ENCODE measurements around the gene UBXN6. TPM values are rescaled to one million over a fixed set of nuclear protein-coding genes. Genes with fewer than 3 reads are reported as not detected.

The UBXN6 gene
- total RNA-seq, 2 donors from 2014 or later: 31.2 to 36.9 TPM

DNA sequence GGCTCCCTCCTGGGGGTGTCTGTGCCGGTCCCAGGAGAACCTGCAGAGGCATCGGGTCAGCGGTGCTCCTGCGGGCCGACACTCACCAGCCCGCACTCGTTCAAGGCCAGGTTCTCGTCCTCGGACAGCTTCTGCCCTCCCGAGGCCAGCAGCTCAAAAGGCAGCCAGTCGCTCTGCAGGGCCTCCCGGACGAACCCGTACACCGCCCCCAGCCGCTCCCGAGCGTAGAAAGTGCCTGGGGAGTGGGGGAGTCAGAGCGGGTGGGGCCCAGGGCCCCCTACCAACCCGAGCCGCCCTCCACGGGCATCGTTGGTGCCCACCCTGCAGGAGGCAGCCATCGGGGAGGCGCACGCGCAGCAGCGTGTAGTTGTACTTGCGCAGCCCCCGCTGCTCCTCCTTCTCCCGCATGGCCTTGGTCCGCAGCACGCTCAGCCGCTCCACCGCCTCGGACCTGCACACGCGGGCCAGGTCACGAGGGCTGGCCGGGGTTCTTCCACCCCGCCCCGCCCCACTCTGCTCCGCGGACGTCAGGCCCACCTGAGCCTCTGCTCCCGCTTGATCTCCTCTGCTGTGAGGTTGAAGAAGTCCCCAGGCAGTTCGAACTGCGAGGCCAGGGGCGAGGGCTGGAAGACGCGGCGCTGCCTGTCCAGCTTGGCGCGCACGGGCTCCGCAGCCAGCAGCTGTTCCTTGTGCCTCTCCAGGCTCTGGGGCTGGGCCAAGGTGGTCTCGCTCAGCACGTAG, 11.5 kb downstream of the UBXN6 start:
- Histone ChIP-seq H3K9me3 (ENCODE audit: control insufficient read depth, low read length) (no peaks in the 10 kb centered on the region), H3K4me3 (ENCODE audit: low read length) (no peak overlapping the region), H3K27ac (ENCODE audit: low read depth, low read length) (peak overlapping the region; percentile 68), H3K9ac (ENCODE audit: extremely low read depth, low read length, poor library complexity, severe bottlenecking) (no peak overlapping the region), H3K4me1 (ENCODE audit: control insufficient read depth, insufficient read depth, low read length) (no peaks in the 10 kb centered on the region), H3K36me3 (ENCODE audit: control insufficient read depth, insufficient read depth, low read length) (peaks cover 16% of the 10 kb centered on the region), H3K27me3 (ENCODE audit: control insufficient read depth, insufficient read depth, low read length, poor library complexity, severe bottlenecking) (no peaks in the 10 kb centered on the region)
- no peaks in the 10 kb centered on the region for H3K4me1 Mint-ChIP-seq
- DNase-seq: peak; percentile 59
- no peaks in the 10 kb centered on the region for H3K9me3 Mint-ChIP-seq
- H3K36me3 Mint-ChIP-seq (ENCODE audit: low read depth): peaks cover 33% of the 10 kb centered on the region
- WGBS, 2 experiments (ENCODE audit: insufficient coverage in 1 of 2, insufficient read length in 1 of 2): 96% methylated on average over 40 to 58 of the region's 58 CpGs
- TF ChIP-seq, protein P1, sequence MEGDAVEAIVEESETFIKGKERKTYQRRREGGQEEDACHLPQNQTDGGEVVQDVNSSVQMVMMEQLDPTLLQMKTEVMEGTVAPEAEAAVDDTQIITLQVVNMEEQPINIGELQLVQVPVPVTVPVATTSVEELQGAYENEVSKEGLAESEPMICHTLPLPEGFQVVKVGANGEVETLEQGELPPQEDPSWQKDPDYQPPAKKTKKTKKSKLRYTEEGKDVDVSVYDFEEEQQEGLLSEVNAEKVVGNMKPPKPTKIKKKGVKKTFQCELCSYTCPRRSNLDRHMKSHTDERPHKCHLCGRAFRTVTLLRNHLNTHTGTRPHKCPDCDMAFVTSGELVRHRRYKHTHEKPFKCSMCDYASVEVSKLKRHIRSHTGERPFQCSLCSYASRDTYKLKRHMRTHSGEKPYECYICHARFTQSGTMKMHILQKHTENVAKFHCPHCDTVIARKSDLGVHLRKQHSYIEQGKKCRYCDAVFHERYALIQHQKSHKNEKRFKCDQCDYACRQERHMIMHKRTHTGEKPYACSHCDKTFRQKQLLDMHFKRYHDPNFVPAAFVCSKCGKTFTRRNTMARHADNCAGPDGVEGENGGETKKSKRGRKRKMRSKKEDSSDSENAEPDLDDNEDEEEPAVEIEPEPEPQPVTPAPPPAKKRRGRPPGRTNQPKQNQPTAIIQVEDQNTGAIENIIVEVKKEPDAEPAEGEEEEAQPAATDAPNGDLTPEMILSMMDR (conservative IDR thresholded peaks at IDR 0.05): no peak
- H3K27ac Mint-ChIP-seq: no peak overlapping the region
- H3K27me3 Mint-ChIP-seq (ENCODE audit: insufficient read depth): no peaks in the 10 kb centered on the region
- no peak overlapping the region for H3K4me3 Mint-ChIP-seq

DNA sequence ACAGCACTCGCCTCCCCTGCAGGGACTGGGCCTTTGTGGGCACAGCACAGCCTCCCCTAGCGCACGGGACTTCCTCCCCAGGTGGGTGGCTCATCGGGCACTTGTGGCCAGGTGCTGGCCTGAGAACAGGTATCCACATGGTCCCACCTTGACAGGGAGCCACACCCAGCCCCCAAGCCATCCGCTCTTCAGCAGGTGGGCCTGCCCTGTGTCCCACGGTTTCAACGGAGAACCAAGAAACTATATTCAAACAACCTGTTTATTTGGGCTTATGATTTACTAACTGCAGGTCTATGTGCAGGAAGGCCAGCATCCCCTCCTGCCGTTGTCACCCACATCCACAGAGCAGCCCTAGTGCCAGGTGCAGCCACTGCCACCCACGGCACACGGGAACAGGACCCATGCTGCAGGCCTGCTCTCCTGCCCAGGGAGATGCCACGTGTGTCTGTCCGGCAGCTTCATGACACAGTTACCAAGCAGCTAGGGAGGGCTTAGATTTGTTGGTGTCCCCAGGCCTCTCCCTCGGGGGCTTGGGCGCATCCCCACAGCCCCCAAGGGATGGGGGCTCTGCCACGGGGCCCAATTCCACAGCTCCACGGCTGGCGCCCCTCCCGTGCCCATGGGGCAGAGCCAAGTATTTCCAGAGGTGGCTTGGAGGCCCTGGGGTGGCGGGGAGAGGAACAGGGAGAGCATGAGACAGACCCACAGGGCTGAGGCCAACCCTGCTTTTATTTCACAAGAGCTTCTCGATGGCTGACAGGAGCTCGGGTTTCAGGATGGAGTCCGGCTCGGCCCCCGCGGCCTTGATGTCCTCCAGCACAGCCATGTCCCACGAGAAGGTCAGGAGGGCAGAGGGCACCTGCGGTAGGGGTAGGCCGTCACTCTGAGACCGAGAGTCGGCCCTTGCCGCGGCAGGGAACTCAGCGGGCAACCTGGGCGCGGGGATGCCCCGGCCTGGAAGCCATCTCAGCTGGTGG, 12.5 kb downstream of the UBXN6 start:
- Mint-ChIP-seq H3K27me3 (ENCODE audit: insufficient read depth) (no peaks in the 10 kb centered on the region), H3K27ac (no peak overlapping the region), H3K4me1 (no peaks in the 10 kb centered on the region), H3K4me3 (no peak overlapping the region), H3K9me3 (no peaks in the 10 kb centered on the region), H3K36me3 (ENCODE audit: low read depth) (peaks cover 35% of the 10 kb centered on the region)
- H3K27me3 ChIP-seq (ENCODE audit: control insufficient read depth, insufficient read depth, low read length, poor library complexity, severe bottlenecking): no peaks in the 10 kb centered on the region
- H3K36me3 ChIP-seq (ENCODE audit: control insufficient read depth, insufficient read depth, low read length): peaks cover 22% of the 10 kb centered on the region
- H3K9ac ChIP-seq (ENCODE audit: extremely low read depth, low read length, poor library complexity, severe bottlenecking): no peak overlapping the region
- H3K4me1 ChIP-seq (ENCODE audit: control insufficient read depth, insufficient read depth, low read length): no peaks in the 10 kb centered on the region
- H3K27ac ChIP-seq (ENCODE audit: low read depth, low read length): no peak overlapping the region
- no peak overlapping the region for H3K4me3 ChIP-seq (ENCODE audit: low read length)
- 92% methylated on average over 36 of the region's 36 CpGs for WGBS, 2 experiments (ENCODE audit: insufficient coverage in 1 of 2, insufficient read length in 1 of 2)
- peak; percentile 65 for DNase-seq
- TF ChIP-seq, protein P1 (conservative IDR thresholded peaks at IDR 0.05): no peak
- no peaks in the 10 kb centered on the region for H3K9me3 ChIP-seq (ENCODE audit: control insufficient read depth, low read length)

DNA sequence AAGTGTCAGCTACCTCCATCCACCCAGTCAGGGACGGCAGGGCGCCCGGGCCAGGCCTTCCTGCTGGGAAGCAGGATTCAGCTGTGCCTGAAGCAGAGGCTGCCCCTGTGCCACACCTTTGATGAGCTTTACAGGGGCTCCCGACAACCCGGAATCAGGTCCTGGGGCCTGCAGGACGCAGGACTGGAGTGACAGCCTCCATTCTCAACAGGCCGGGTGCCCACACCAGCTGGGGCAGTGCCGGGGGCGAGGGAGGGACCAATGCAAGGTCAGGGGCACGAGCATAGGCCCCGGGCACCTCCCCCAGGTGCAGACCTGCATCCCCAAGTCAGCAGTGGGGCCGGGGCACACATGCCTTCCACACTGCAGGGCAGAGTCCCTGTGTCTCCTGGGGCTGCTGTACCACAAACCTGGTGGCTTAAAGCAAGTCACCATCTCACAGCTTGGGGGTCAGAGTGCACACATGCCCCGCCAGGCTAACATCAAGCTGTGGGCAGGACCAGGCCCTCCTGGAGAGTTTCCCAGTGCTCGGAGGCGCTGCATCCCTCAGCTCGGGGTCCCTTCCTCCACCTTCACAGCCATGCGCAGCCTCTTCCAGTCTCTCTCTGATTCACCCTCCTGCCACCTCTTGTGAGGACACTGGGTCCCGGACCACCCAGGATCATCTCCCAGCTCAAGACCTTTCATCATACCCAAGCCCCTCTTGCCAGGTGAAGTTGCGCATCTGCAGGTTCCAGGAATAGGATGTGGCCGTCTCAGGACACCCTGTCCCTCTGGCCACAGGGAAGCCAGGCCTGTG, 13.4 kb downstream of the UBXN6 start:
- no peak overlapping the region for H3K9ac ChIP-seq (ENCODE audit: extremely low read depth, low read length, poor library complexity, severe bottlenecking)
- WGBS, 2 experiments (ENCODE audit: insufficient coverage in 1 of 2, insufficient read length in 1 of 2): 86 to 92% methylated on average over 17 to 20 of the region's 20 CpGs
- peaks cover 31% of the 10 kb centered on the region for H3K36me3 ChIP-seq (ENCODE audit: control insufficient read depth, insufficient read depth, low read length)
- no peaks in the 10 kb centered on the region for H3K4me1 Mint-ChIP-seq
- H3K27ac ChIP-seq (ENCODE audit: low read depth, low read length): peak overlapping the region; percentile 8
- H3K4me3 ChIP-seq (ENCODE audit: low read length): no peak overlapping the region
- H3K36me3 Mint-ChIP-seq (ENCODE audit: low read depth): peaks cover 37% of the 10 kb centered on the region
- DNase-seq: peak; percentile 64
- H3K9me3 ChIP-seq (ENCODE audit: control insufficient read depth, low read length): no peaks in the 10 kb centered on the region
- TF ChIP-seq, protein P1 (conservative IDR thresholded peaks at IDR 0.05): no peak
- no peaks in the 10 kb centered on the region for H3K4me1 ChIP-seq (ENCODE audit: control insufficient read depth, insufficient read depth, low read length)
- H3K4me3 Mint-ChIP-seq: no peak overlapping the region
- no peaks in the 10 kb centered on the region for H3K27me3 Mint-ChIP-seq (ENCODE audit: insufficient read depth)
- no peaks in the 10 kb centered on the region for H3K9me3 Mint-ChIP-seq
- H3K27me3 ChIP-seq (ENCODE audit: control insufficient read depth, insufficient read depth, low read length, poor library complexity, severe bottlenecking): no peaks in the 10 kb centered on the region
- no peak overlapping the region for H3K27ac Mint-ChIP-seq
